ENCODE results near the gene GPR162. TPM values are rescaled to one million over a fixed set of nuclear protein-coding genes. Genes with fewer than 3 reads are reported as not detected.

Gene GPR162
- total and polyA plus RNA-seq, 10 of the 15 experiments (the other 5 are each of a cell fraction or from before 2014, with no cell fraction given): not detected

DNA sequence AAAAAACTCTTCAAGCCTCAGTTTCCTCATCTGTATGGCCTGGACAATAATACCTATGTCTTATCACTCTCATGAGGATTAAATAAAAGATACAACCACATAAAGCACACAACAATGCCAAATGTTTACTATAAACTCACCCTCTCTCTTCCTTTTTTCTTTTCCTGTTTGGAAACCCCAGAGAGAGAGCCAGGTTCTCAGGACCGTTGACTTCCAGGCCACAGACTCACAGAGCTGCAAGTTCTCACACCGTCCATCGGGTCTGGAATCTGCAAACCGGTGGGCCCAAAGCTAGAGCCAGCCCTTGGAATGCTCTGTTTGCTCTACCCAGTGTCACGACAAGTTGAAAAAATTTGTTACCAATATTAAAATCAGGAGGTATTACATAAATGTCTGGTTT is 36.9 kb upstream of the GPR162 start:
- ChIA-PET RAD21 (ENCODE audit: unreplicated experiment) (interaction anchor here (0.9 kb wide), 1 partner anchor 49 kb away, joined by 3 read pairs; no protein-coding TSS in a partner anchor), CTCF (interaction anchor here (0.7 to 2.8 kb wide), 7 partner anchors 11 to 85 kb away, joined by 3 to 17 read pairs (median 5); partner anchors contain the start of gene MLF2), SMC1A (ENCODE audit: uncharacterized antibody, unreplicated experiment) (interaction anchor here (1.6 to 2.3 kb wide), 2 partner anchors 18 to 31 kb away, joined by 7 read pairs; partner anchors contain the start of gene PTMS), POLR2A (interaction anchor here (1.0 kb wide), 1 partner anchor 68 kb away, joined by 3 read pairs; the partner anchor contains the start of gene USP5)
- H3K27me3 ChIP-seq (replicated peaks in 1 of 2; ENCODE audit: control insufficient read depth in 2 of 2, insufficient read depth in 2 of 2, low read length in 1 of 2): no peaks in the 10 kb centered on the region
- intact Hi-C loops (cut with micrococcal nuclease; ENCODE audit: unreplicated experiment) (no loop called here), in situ Hi-C loops (cut with MboI) (no loop called here)
- ATAC-seq (no peak), FAIRE-seq (no peak), DNase-seq (ENCODE audit: low read depth, low spot score) (no peak)
- H3K27ac ChIP-seq (ENCODE audit: control insufficient read depth, insufficient read depth): no peak overlapping the region
- TF ChIP-seq, protein P1, sequence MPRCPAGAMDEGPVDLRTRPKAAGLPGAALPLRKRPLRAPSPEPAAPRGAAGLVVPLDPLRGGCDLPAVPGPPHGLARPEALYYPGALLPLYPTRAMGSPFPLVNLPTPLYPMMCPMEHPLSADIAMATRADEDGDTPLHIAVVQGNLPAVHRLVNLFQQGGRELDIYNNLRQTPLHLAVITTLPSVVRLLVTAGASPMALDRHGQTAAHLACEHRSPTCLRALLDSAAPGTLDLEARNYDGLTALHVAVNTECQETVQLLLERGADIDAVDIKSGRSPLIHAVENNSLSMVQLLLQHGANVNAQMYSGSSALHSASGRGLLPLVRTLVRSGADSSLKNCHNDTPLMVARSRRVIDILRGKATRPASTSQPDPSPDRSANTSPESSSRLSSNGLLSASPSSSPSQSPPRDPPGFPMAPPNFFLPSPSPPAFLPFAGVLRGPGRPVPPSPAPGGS (IDR thresholded peaks at IDR 0.05; ENCODE audit: borderline replicate concordance, insufficient read depth, low read depth, low read length, poor library complexity, severe bottlenecking): no peak
- TF ChIP-seq NFIC (IDR thresholded peaks at IDR 0.05; ENCODE audit: low read depth, low read length): no peak
- TF ChIP-seq, protein P2, sequence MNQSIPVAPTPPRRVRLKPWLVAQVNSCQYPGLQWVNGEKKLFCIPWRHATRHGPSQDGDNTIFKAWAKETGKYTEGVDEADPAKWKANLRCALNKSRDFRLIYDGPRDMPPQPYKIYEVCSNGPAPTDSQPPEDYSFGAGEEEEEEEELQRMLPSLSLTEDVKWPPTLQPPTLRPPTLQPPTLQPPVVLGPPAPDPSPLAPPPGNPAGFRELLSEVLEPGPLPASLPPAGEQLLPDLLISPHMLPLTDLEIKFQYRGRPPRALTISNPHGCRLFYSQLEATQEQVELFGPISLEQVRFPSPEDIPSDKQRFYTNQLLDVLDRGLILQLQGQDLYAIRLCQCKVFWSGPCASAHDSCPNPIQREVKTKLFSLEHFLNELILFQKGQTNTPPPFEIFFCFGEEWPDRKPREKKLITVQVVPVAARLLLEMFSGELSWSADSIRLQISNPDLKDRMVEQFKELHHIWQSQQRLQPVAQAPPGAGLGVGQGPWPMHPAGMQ (IDR thresholded peaks at IDR 0.05; ENCODE audit: borderline replicate concordance): no peak
- TF ChIP-seq ZNF24 (IDR thresholded peaks at IDR 0.05): no peak
- no peak for TF ChIP-seq SIX5 (IDR thresholded peaks at IDR 0.05; ENCODE audit: low read depth, low read length, severe bottlenecking)
- TF ChIP-seq, protein P3, sequence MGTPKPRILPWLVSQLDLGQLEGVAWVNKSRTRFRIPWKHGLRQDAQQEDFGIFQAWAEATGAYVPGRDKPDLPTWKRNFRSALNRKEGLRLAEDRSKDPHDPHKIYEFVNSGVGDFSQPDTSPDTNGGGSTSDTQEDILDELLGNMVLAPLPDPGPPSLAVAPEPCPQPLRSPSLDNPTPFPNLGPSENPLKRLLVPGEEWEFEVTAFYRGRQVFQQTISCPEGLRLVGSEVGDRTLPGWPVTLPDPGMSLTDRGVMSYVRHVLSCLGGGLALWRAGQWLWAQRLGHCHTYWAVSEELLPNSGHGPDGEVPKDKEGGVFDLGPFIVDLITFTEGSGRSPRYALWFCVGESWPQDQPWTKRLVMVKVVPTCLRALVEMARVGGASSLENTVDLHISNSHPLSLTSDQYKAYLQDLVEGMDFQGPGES (IDR thresholded peaks at IDR 0.05): no peak
- H3K4me3 ChIP-seq: no peak overlapping the region
- H4K20me1 ChIP-seq (ENCODE audit: control insufficient read depth, insufficient read depth): no peaks in the 10 kb centered on the region
- no TSS peak for BruUV-seq (replicated peaks)
- 59% methylated on average over 5 of the region's 5 CpGs for WGBS (ENCODE audit: insufficient coverage, insufficient replicate concordance, low lambda C conversion rate, missing lambda C conversion rate)
- H3K4me1 ChIP-seq (ENCODE audit: control insufficient read depth, insufficient read depth, low read length): 0 out of 2 replicates have a peak, but pooled peaks cover 2% of the 10 kb centered on the region
- H3K9ac ChIP-seq (ENCODE audit: control insufficient read depth, insufficient read depth, low read length): no peak overlapping the region
- no peak overlapping the region for H3K4me2 ChIP-seq (ENCODE audit: control insufficient read depth, insufficient read depth)
- no peaks in the 10 kb centered on the region for H3K79me2 ChIP-seq (ENCODE audit: control insufficient read depth, insufficient read depth, low read length)
- H3K9me3 ChIP-seq (replicated peaks; ENCODE audit: control insufficient read depth, insufficient read depth, low read length): no peaks in the 10 kb centered on the region
- H2AFZ ChIP-seq (ENCODE audit: control insufficient read depth, low read depth, low read length): no peak overlapping the region
- H3K36me3 ChIP-seq (ENCODE audit: control insufficient read depth in 2 of 2, insufficient read depth in 2 of 2, low read length in 1 of 2): no peaks in the 10 kb centered on the region

Measured in GM12878 (cell line).